GM19468 (cell line): ENCODE data around the gene PRAMEF14.
"Not testable (repeated sequence)": the region's sequence is repeated elsewhere in the genome, so short reads cannot be mapped to it uniquely, and the experiment has no call there.

Experiments
- ATAC-seq: cut with Tn5 transposase; IDR thresholded peaks from one replicate; pipeline ENCODE4 v1.9.1; 2021; ENCODE audit warnings: mild to moderate bottlenecking, moderate library complexity, moderate number of reproducible peaks; ENCODE audit not compliant: unreplicated experiment; ENCODE audit errors: extremely low read depth

The PRAMEF14 gene, protein sequence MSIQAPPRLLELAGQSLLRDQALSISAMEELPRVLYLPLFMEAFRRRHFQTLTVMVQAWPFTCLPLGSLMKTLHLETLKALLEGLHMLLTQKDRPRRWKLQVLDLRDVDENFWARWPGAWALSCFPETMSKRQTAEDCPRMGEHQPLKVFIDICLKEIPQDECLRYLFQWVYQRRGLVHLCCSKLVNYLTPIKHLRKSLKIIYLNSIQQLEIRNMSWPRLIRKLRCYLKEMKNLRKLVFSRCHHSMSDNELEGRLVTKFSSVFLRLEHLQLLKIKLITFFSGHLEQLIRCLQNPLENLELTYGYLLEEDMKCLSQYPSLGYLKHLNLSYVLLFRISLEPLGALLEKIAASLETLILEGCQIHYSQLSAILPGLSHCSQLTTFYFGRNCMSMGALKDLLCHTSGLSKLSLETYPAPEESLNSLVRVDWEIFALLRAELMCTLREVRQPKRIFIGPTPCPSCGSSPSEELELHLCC

DNA sequence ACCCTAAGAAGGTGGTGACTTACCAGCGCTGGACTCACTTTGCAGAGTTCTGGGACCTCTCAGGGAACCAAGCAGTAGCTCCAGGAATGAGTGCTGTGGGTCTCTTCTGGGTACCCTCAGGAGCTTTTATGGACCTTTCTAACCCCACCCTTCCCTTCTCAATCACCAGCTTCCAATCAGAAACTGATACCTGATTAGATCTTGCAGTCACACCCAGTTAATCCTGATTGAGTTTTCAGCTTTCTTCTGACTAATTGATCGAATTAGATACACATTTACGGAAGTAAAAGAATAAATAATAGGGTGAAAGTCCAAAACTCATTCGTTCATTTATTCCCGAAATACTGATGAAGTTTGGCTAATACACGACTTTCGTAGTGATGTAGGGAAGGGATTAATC, at the start of gene PRAMEF14:
Gene PRAMEF14, minus strand, starts transcription at position 101 of the 400 bp plus-strand sequence. CDS start 1,820 bp downstream, outside the sequence.
- ATAC-seq = not testable (repeated sequence)

DNA sequence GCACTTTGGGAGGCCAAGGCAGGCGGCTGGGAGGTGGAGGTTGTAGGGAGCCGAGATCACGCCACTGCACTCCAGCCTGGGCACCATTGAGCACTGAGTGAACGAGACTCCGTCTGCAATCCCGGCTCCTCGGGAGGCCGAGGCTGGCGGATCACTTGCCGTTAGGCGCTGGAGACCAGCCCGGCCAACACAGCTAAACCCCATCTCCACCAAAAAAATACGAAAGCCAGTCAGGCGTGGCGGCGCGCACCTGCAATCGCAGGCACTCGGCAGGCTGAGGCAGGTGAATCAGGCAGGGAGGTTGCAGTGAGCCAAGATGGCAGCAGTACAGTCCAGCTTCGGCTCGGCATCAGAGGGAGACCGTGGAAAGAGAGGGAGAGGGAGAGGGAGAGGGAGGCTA, 48.4 kb upstream of the PRAMEF14 start:
- ATAC-seq = not testable (repeated sequence)

DNA sequence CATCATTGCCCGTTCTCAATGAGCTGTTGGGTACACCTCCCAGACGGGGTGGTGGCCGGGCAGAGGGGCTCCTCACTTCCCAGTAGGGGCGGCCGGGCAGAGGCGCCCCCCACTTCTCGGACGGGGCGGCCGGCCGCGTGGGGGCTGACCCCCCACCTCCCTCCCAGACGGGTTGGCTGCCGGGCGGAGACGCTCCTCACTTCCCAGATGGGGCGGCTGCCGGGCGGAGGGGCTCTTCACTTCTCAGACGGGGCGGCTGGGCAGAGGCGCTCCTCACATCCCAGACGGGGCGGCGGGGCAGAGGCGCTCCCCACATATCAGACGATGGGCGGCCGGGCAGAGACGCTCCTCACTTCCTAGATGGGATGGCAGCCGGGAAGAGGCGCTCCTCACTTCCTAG, 47.8 kb upstream of the PRAMEF14 start:
- not testable (repeated sequence) for ATAC-seq

DNA sequence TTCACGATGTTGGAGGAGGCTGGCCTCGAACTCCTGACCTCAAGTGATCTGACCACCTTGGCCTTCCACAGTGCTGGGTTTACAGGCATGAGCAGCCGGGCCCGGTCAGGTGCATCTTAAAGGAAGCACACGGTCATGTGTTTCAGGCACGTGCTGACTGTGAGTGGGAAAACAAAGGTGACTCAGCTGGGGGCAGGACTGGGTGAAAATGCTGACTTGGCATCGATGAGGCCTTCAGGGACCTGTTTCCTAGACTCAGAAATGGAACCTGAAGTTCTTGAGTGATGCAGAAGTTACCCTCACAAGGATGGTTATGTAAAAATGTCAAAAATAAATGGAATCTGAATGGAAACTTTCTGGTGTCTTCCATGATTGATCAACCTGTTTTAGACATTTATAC, 46.1 kb upstream of the PRAMEF14 start:
- not testable (repeated sequence) for ATAC-seq

DNA sequence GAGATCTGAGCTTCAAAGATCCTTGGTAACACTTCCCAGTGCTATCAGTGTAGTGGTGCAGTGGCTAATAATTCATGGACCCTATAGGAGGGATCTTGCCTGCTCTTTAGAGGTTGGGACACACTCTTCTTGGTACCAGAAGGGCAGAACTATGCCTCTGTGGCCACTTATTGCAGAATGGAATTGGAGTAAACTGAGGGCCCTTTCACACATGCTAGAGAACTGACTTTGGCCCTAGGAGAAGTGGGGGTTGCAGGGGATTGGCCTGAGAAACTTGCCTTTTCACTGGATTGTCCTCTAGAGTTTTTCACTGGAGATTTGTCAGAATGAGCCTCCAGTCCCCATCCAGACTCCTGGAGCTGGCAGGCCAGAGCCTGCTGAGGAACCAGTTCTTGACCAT, 42.4 kb upstream of the PRAMEF14 start, which contains the start of gene PRAMEF17:
Gene PRAMEF17, plus strand, starts transcription at position 301 of the 400 bp plus-strand sequence. Its CDS starts 26 bp downstream, at position 327.
- ATAC-seq = not testable (repeated sequence)

DNA sequence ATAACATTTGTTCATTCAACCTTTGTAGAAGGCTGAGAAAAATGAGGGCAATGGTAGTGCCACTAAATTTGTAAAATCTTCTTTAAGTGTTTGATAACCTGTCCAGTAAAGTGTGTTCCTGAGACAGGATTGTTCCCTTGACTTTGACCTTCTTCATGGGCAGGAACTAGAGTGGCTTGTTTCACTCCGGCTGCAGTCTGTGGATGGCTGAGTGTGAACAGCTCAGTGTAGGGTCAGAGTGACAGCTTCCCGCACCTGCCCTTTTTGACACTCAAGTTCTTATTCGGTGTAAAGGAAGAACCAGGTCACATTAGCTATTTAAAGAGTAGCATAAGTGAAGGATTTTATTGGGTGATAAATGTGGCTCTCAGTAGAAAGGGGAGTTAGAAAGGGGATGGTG, 33.4 kb upstream of the PRAMEF14 start:
- not testable (repeated sequence) for ATAC-seq

DNA sequence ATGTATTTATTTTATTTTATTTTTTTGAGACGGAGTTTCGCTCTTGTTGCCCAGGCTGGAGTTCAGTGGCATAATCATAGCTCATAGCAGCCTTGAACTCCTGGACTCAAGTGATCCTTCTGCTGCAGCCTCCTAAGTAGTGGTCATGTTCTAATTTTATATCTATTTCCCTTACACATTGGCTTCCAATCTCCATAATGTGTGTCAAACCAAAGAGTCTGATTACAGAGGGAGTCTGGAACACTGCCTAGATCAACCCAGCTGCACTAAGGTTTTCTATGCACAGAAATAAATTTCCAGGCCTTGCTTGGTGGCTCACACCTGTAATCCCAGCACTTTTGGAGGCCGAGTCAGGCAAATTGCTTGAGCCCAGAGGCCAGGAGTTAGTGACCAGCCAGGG, 32.0 kb upstream of the PRAMEF14 start:
- not testable (repeated sequence) for ATAC-seq

DNA sequence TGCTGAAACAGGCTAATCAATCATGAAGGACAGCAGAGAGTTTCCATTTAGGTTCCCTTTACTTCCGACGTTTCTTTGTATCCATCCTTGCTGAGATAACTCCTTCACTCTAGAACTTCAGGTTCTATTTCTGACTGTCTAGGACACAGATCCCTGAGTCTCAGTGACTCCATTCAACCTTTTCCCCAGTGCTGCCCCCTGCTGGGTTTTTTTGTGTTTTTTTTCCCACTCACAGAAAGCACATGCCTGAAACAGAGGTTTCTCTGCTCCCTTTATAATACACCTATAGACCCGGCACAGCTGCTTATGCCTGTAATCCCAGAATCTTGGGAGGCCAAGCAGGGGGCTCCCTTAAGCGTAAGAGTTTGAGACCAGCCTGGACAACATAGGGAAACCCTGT, 21.6 kb upstream of the PRAMEF14 start:
- not testable (repeated sequence) for ATAC-seq

DNA sequence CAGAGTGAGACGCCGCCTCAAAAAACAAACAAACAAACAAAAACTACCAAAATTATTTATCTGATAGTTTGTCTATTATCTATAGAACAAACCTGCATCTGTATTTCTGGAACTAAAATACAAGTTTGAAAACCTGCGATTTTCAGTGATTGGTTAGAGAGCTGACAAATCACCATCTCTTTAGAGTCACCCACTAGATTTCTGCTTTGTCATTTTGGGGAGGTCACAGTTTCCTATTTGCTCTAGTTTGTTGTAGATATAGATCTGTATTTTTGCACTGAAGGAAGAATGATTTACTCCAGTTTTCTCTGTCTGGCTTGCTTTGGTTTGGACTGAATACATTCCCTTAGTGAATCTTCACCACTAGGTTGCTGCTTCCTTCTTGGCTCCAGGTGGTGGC, 19.6 kb upstream of the PRAMEF14 start:
- ATAC-seq = not testable (repeated sequence)

DNA sequence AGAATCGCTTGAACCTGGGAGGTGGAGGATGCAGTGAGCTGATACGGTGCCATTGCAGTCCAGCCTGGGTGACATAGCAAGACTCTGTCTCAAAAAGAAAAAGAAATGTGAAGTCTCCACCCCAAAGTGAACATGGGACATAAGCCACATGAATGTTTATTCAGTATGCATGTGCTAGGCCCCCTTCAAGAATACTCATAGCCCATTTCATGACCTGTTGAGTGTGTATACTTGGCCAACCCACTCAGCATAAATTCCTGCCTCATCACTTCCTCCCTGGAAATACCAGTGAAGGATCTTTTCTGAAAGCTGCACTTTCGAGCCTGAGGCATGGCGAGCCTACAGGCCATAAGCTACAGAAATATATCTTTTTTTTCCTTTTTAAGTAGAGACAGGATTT, 18.0 kb upstream of the PRAMEF14 start:
- not testable (repeated sequence) for ATAC-seq

DNA sequence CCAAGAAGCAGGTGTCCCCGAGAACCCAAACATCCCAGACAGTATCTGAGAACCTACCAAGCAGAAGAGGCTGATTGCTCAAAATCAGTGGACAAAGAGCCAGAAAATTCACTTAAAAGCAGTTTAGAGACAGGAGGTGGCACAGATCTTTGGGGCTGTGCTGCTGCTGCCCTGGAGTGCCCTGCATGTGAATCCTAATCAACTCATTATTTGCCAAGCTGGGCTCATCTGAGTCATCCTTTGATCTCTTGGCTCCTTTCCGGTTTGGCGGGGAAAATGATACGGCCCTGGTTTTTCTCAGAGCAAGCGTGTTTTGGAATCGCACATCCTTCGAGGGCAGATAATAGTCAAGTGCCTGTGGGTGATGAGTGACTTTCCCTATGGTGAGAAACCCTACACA, 15.4 kb upstream of the PRAMEF14 start:
- not testable (repeated sequence) for ATAC-seq

DNA sequence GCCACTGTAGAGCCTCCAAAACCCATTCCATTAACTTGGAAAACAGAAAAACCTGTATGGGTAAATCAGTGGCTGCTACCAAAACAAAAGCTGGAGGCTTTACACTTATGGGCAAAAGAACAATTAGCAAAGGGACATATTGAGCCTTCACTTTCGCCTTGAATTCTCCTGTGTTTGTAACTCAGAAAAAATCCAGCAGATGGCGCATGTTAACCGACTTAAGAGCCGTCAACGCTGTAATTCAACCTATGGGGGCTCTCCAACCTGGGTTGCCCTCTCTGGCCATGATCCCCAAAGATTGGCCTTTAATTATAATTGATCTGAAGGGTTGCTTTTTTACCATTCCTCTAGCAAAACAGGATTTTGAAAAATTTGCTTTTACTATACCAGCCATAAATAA, 9.8 kb upstream of the PRAMEF14 start:
- ATAC-seq = not testable (repeated sequence)

DNA sequence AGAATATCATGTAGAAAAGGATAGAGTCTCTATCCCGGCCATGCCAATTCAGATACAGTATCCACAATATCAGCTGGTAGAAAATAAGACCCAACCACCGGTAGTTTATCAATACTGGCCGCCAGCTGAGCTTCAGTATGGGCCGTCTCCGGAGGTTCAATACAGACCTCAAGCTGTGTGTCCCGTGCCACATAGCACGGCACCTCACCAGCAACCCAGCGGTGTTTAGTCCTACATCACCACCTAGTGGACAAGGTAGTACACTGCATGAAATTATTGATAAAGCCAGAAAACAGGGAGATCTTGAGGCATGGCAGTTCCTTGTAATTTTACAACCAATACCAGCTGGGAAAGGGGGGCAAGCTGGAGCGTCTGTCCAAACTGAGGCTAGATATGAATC, 7.5 kb upstream of the PRAMEF14 start:
- ATAC-seq = not testable (repeated sequence)

DNA sequence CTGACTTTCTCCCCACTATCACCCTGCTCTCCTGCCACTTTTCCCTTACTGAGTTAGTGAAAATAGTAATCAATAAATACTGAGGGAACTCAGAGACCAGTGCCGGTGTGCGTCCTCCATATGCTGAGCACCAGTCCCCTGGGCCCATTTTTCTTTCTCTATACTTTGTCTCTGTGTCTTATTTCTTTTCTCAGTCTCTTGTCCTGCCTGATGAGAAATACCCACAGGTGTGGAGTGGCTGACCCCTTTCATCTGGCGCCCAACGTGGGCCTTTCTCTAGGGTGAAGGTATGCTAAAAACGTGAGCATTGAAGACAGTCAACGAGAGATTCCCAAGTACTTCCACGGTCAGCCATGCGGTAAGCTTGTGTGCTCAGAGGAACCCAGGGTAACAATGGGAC, 6.5 kb upstream of the PRAMEF14 start:
- not testable (repeated sequence) for ATAC-seq

DNA sequence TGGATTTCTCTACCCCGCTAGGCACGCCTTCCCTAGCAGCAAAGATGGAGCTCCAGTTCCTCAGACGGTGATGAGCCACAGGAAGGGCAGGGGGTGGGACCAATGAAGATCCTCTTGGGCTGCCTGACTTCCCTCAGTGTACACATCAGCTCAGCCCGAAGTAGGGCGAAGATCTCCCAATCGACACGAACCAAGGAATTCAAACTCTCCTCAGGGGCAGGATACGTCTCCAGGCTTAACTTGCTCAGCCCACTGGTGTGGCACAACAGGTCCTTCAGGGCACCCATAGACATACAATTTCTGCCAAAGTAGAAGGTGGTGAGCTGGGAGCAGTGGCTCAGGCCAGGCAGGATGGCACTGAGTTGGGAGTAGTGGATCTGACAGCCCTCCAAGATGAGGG, 4.4 kb downstream of the PRAMEF14 start:
- not testable (repeated sequence) for ATAC-seq

DNA sequence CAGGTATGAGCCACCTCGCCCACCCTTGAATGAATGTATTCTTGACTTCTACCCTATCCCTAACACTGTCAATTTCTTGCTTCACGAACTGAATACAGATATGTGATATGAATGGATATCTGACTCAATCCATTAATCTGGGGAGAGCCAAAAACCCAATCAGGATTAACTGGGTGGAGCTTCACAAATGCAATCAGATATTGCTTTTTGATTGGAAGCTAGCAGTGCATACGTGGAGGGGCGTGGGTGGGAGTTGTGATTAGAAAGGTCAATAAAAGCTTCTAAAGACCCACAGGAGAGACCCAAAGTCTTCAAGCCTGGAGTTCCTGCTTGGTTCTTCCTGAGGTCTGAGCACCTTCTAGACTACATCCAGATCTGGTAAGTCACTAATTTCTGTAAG, 31.7 kb downstream of the PRAMEF14 start, which contains the start of gene PRAMEF15:
Gene PRAMEF15, plus strand, starts transcription at position 301 of the 400 bp plus-strand sequence. CDS start 2,827 bp downstream, outside the sequence.
- not testable (repeated sequence) for ATAC-seq

DNA sequence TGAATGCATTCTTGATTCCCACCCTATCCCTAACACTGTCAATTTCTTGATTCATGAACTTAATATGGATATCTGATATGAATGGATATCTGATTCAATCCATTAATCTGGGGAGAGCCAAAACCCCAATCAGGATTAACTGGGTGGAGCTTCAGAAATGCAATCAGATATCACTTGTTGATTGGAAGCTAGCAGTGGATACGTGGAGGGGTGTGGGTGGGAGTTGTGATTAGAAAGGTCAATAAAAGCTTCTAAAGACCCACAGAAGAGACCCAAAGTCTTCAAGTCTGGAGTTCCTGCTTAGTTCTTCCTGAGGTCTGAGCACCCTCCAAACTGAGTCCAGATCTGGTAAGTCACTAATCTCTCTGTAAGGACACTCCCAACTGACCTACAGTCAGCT, 43.7 kb downstream of the PRAMEF14 start, which contains the start of gene PRAMEF33:
Gene PRAMEF33, plus strand, starts transcription at position 301 of the 400 bp plus-strand sequence. CDS start 2,416 bp downstream, outside the sequence.
- ATAC-seq = not testable (repeated sequence)

DNA sequence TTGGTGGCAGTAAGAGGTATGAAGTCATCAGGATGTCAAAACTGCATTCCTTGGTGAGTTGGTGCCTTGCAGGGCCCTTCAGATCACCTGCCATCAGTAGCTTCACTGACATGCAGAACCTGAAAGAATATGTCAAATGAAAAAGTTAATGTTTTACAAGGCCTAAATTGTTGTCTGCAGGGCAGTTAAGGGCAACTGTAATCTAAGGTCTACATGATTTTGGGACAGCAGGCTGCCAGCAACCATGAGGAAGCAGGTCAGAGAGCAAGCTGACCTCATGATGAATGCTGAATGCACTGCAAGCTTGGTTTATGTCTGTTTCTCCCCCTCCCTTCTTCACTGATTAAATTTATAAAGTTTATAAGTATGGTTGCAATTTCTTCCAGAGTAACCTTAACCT, 44.7 kb downstream of the PRAMEF14 start:
- ATAC-seq = not testable (repeated sequence)

DNA sequence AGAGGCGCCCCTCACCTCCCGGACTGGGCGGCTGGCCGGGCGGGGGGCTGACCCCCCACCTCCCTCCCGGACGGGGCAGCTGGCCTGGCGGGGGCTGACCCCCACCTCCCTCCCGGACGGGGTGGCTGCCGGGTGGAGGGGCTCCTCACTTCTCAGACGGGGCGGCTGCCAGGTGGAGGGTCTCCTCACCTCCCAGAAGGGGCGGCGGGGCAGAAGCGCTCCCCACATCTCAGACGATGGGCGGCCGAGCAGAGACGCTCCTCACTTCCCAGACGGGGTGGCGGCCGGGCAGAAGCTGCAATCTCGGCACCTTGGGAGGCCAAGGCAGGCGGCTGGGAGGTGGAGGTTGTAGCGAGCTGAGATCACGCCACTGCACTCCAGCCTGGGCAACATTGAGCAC, 48.2 kb downstream of the PRAMEF14 start:
- ATAC-seq = not testable (repeated sequence)

DNA sequence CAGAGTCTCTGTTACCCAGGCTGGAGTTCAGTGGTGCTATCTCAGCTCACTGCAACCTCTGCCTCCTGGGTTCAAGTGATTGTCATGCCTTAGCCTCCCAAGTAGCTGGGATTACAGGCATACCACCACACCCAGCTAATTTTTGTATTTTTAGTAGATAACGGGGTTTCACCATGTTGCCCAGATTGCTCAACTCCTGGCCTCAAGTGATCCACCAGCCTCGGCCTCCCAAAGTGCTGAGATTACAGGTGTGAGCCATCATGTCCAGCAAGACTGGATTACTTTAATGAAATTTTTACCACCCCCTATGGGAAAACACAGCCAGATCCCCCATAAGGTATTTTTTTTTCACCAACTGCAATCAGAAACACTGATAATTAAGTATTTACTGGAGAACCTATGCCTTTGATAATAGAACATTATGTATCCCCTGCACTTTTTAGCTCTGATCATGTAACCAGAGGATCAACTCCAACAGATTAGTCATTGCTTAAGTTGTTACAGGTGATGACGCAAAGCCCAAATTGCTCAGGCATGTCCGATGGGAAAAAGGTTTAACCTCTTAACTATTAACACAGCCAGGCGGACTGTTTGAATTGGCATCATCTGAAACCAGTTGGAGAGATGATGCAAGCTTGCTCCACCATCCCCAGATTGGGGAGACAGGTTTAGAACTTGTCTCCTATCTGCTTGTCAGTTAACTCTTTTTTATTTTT, 49.6 kb downstream of the PRAMEF14 start:
- not testable (repeated sequence) for ATAC-seq
